ENCODE measurements around the gene MTCL1.

GRCh38 chr18:8799596-8800441, 94.5 kb downstream of the MTCL1 start:
- no peak for TF ChIP-seq EZH2 (IDR thresholded peaks at IDR 0.05; ENCODE audit: borderline replicate concordance)
- TF ChIP-seq CTCF (IDR thresholded peaks at IDR 0.05; ENCODE audit: poor library complexity), result no peak
- TF ChIP-seq EZH2phosphoT487 (IDR thresholded peaks at IDR 0.05; ENCODE audit: low read depth, severe bottlenecking, unreplicated experiment), result no peak

Measured in hepatocyte (in vitro differentiated cells).